ENCODE data around the gene CENATAC. TPM values are rescaled to one million over a fixed set of nuclear protein-coding genes. Genes with fewer than 3 reads are reported as not detected.
A peak's percentile ranks its signal among the peaks of the same experiment; 100 is the strongest.

Gene CENATAC
- total RNA-seq, 1 donor from 2014 or later = 36.4 TPM

DNA sequence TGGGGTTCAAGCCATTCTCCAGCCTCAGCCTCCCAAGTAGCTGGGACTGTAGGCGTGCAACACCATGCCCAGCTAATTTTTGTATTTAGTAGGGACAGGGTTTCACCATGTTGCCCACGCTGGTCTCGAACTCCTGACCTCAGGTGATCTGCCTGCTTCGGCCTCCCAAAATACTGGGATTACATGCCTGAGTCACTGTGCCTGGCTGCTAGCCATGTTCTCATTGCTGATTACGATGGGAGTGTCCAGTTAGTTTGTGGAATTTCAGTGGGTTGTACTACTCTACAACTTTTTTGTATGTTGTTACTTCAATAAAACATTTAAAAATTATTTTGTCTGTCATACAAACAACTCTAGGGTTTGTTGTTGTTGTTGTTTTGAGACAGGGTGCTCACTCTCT is 64.8 kb downstream of the CENATAC start:
- Mint-ChIP-seq H3K27me3 (no peaks in the 10 kb centered on the region), H3K9me3 (no peaks in the 10 kb centered on the region), H3K27ac (no peak overlapping the region), H3K4me1 (ENCODE audit: unreplicated experiment) (peaks cover 13% of the 10 kb centered on the region), H3K4me3 (no peak overlapping the region), H3K36me3 (no peaks in the 10 kb centered on the region)
- DNase-seq (ENCODE audit: extremely low spot score, unreplicated experiment) = no peak
- no peak for TF ChIP-seq CTCF (conservative IDR thresholded peaks at IDR 0.05)

DNA sequence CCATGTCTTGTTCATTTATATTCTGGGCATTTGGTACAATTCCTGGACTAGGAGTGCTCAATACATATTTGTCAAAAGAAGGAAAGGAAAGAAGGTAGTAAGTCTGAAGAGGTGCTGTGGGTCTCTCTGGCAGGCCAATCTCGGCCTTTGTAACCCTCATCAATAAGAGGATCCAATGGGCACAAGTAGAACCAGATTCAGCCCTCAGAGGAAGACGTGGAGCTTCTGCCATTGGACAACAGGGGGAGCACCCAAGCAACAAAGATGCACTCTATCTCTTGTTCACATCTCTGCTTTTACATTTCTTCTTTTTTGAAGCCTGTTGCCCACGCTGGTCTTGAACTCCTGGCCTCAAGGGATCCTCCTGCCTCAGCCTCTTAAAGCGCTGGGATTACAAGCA is 67.4 kb downstream of the CENATAC start:
- H3K4me1 Mint-ChIP-seq (ENCODE audit: unreplicated experiment) = peaks cover 9% of the 10 kb centered on the region

More for the DNA sequence above, 67.4 kb downstream of the CENATAC start:
- TF ChIP-seq CTCF (conservative IDR thresholded peaks at IDR 0.05) = peak; percentile 62
- no peak overlapping the region for H3K27ac Mint-ChIP-seq
- no peaks in the 10 kb centered on the region for H3K27me3 Mint-ChIP-seq
- peaks cover 8% of the 10 kb centered on the region for H3K36me3 Mint-ChIP-seq
- peak overlapping the region; percentile 59 for H3K4me3 Mint-ChIP-seq
- no peaks in the 10 kb centered on the region for H3K9me3 Mint-ChIP-seq
- DNase-seq (ENCODE audit: extremely low spot score, unreplicated experiment) = no peak

Small RNA genes lying within 50 kb of the gene (microRNA-seq; reads per million reads assigned to microRNA genes)
- gene MIR3656 = not detected

Other genes with a start within 250 kb of the CENATAC start
- gene DDX6, start 207.0 kb upstream of the CENATAC start, total RNA-seq (ENCODE audit: low replicate concordance) = 146 and 183 TPM in 2 replicates
- not detected in 2 replicates for gene CXCR5, start 114.2 kb upstream of the CENATAC start, total RNA-seq (ENCODE audit: low replicate concordance)
- gene BCL9L, start 72.2 kb upstream of the CENATAC start, total RNA-seq (ENCODE audit: low replicate concordance) = 44.4 and 77.2 TPM in 2 replicates
- gene UPK2, start 41.8 kb upstream of the CENATAC start, total RNA-seq (ENCODE audit: low replicate concordance) = 26.8 and 30.1 TPM in 2 replicates
- not detected in 2 replicates for gene FOXR1, start 26.4 kb upstream of the CENATAC start, total RNA-seq (ENCODE audit: low replicate concordance)
- 1,257 and 1,262 TPM in 2 replicates for gene RPS25, start 20.2 kb downstream of the CENATAC start, total RNA-seq (ENCODE audit: low replicate concordance)
- 60.7 and 73.1 TPM in 2 replicates for gene TRAPPC4, start 20.6 kb downstream of the CENATAC start, total RNA-seq (ENCODE audit: low replicate concordance)
- 40.5 and 41.4 TPM in 2 replicates for gene SLC37A4, start 32.7 kb downstream of the CENATAC start, total RNA-seq (ENCODE audit: low replicate concordance)
- gene HYOU1, start 59.1 kb downstream of the CENATAC start, total RNA-seq (ENCODE audit: low replicate concordance) = 138 and 185 TPM in 2 replicates
- gene VPS11, start 69.7 kb downstream of the CENATAC start, total RNA-seq (ENCODE audit: low replicate concordance) = 34.8 and 35.8 TPM in 2 replicates
- 25.3 and 38.2 TPM in 2 replicates for gene HMBS, start 86.7 kb downstream of the CENATAC start, total RNA-seq (ENCODE audit: low replicate concordance)
- 46.4 and 62.1 TPM in 2 replicates for gene DPAGT1, start 103.7 kb downstream of the CENATAC start, total RNA-seq (ENCODE audit: low replicate concordance)
- 10.7 and 13.5 TPM in 2 replicates for gene C2CD2L, start 109.2 kb downstream of the CENATAC start, total RNA-seq (ENCODE audit: low replicate concordance)
- 31.6 and 33.0 TPM in 2 replicates for gene HINFP, start 123.4 kb downstream of the CENATAC start, total RNA-seq (ENCODE audit: low replicate concordance)
- 1.3 TPM in 1 of 2 replicates, not detected in the other for gene ABCG4, start 150.9 kb downstream of the CENATAC start, total RNA-seq (ENCODE audit: low replicate concordance)
- gene NLRX1, start 170.6 kb downstream of the CENATAC start, total RNA-seq (ENCODE audit: low replicate concordance) = 8.7 and 11.5 TPM in 2 replicates
- 2.3 and 7.0 TPM in 2 replicates for gene NHERF4, start 187.3 kb downstream of the CENATAC start, total RNA-seq (ENCODE audit: low replicate concordance)
- 14.4 and 21.1 TPM in 2 replicates for gene CBL, start 208.2 kb downstream of the CENATAC start, total RNA-seq (ENCODE audit: low replicate concordance)

Data from type B pancreatic cell (in vitro differentiated cells).